Esophagus squamous epithelium (tissue), 4 donors: ENCODE data around the gene IGF2BP1.

Experiments
- POLR2A ChIP-seq, 4 donors: fragments of 450-650 bp; IDR thresholded peaks; one replicate each; pipeline ENCODE4 v1.6.1; 2017; ENCODE audit warnings: antibody characterized with exemption in 4 of 4, mild to moderate bottlenecking in 4 of 4, moderate library complexity in 3 of 4
- TF ChIP-seq, protein P1 (sequence below), 6 experiments: fragments of 450-650 bp in 4 of 6; fragments of 200-600 bp in 2 of 6; sonication (generic) in 2 of 6; IDR thresholded peaks; one replicate each; pipeline ENCODE4 v1.5.1; 2016 to 2019; ENCODE audit warnings: antibody characterized with exemption in 6 of 6, mild to moderate bottlenecking in 4 of 6, moderate library complexity in 4 of 6

DNA sequence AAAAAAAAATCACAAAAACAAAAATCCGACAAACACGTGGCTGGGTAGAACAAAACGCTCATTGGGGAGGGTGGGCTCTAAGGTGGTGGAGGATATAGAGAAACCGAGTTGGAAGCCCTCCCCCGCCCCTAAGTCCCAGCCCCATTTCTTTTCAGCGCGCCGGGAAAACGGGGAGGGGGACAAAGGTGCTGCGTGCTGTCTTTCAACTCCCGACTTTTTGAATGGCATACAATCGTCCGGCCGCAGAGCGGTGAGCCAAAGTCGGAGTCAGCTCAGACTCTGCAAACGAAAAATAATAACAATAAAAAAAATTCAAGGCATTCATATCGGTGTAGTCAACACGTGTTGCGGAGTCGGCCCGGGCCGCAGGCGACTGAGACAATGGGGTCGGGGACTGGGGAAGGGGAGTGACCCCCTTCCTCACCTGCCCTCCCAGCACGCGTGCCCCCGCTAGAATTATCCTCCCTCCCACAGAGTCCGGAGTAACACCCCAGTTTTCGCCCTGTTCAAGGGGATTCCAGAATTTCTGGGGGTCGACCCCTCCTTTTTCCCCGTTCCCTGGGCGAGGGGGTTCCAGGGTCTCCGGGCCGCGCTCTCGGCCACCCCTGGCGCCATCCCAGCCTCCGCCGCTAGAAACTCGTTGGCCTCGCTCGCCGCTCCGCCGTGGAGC, 1.7 kb upstream of the IGF2BP1 start:
- TF ChIP-seq, protein P1, sequence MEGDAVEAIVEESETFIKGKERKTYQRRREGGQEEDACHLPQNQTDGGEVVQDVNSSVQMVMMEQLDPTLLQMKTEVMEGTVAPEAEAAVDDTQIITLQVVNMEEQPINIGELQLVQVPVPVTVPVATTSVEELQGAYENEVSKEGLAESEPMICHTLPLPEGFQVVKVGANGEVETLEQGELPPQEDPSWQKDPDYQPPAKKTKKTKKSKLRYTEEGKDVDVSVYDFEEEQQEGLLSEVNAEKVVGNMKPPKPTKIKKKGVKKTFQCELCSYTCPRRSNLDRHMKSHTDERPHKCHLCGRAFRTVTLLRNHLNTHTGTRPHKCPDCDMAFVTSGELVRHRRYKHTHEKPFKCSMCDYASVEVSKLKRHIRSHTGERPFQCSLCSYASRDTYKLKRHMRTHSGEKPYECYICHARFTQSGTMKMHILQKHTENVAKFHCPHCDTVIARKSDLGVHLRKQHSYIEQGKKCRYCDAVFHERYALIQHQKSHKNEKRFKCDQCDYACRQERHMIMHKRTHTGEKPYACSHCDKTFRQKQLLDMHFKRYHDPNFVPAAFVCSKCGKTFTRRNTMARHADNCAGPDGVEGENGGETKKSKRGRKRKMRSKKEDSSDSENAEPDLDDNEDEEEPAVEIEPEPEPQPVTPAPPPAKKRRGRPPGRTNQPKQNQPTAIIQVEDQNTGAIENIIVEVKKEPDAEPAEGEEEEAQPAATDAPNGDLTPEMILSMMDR (IDR thresholded peaks at IDR 0.05): no peak
- no peak for TF ChIP-seq POLR2A (IDR thresholded peaks at IDR 0.05)
